GM23248 (cell line): ENCODE results near the gene C9orf153.

Experiments
- EZH2 ChIP-seq: fragments of 200-600 bp; sonication (generic); IDR thresholded peaks from 2 replicates; pipeline ENCODE4 v1.6.1; 2018; ENCODE audit warnings: antibody characterized with exemption, mild to moderate bottlenecking; ENCODE audit not compliant: insufficient read depth, poor library complexity, severe bottlenecking
- EZH2phosphoT487 ChIP-seq: fragments of 200-600 bp; sonication (generic); IDR thresholded peaks from 2 replicates; pipeline ENCODE4 v1.6.1; 2018; ENCODE audit warnings: antibody characterized with exemption, moderate library complexity, mild to moderate bottlenecking, low read depth; ENCODE audit not compliant: insufficient read depth

GRCh38 chr9:86259557-86259956, at the start of gene C9orf153:
- TF ChIP-seq EZH2phosphoT487 (no peak), EZH2 (no peak)
